Measurements from ENCODE around the gene RIMOC1.
A peak's percentile ranks its signal among the peaks of the same experiment; 100 is the strongest.

Gene RIMOC1

GRCh38 chr5:41869151-41869723 lies 34.9 kb upstream of the RIMOC1 start:
- in situ Hi-C loops (cut with MboI; ENCODE audit: low pct_unique_long_range_greater_than_20kb, low sequenced_read_pairs, unreplicated experiment): loop anchor here (25.0 kb wide), 1 partner anchor 893 kb away; the partner anchor contains the start of gene CCDC152
- no peak for TF ChIP-seq CTCF (IDR thresholded peaks at IDR 0.05; ENCODE audit: extremely low read depth, insufficient read depth, missing control alignments)
- peak; percentile 37 for DNase-seq (ENCODE audit: low spot score)

GRCh38 chr5:41869724-41870626 lies 34.2 kb upstream of the RIMOC1 start, which contains the start of gene OXCT1:
Gene OXCT1, minus strand, starts transcription at chr5:41870425. Its CDS starts 67 bp downstream, at chr5:41870358.
- DNase-seq (ENCODE audit: low spot score): peak; percentile 91
- in situ Hi-C loops (cut with MboI; ENCODE audit: low pct_unique_long_range_greater_than_20kb, low sequenced_read_pairs, unreplicated experiment): loop anchor here (25.0 kb wide), 1 partner anchor 892 kb away; the partner anchor contains the start of gene CCDC152

DNA sequence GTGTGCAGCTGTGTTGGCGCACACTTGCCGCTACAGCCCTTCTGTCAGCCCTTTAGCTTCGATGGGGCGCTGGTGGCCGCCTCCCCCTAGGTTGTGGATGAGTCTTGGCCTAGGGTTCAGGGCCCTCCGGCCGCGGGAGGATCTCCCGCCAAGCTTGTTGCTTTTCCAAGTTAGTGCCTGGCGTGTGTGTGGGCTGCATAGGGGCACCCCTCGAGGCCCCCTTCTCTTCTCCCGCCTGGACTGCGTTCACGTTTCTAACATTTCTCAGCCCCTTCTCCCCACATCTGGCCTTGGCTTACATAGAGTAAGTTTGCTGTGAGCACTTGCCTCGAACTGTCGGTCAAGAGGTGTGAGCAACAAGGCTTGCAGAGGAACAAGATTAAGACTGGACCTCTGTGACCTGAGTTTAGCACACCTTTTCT lies 33.5 kb upstream of the RIMOC1 start:
- in situ Hi-C loops (cut with MboI; ENCODE audit: low pct_unique_long_range_greater_than_20kb, low sequenced_read_pairs, unreplicated experiment): loop anchor here (25.0 kb wide), 1 partner anchor 892 kb away; the partner anchor contains the start of gene CCDC152
- no peak for DNase-seq (ENCODE audit: low spot score)
- TF ChIP-seq CTCF (IDR thresholded peaks at IDR 0.05; ENCODE audit: extremely low read depth, insufficient read depth, missing control alignments): no peak

More at GRCh38 chr5:41869724-41870626, 34.2 kb upstream of the RIMOC1 start, which contains the start of gene OXCT1:
- no peak for TF ChIP-seq CTCF (IDR thresholded peaks at IDR 0.05; ENCODE audit: extremely low read depth, insufficient read depth, missing control alignments)

GRCh38 chr5:41871852-41872251 lies 32.3 kb upstream of the RIMOC1 start:
- DNase-seq (ENCODE audit: low spot score): no peak
- in situ Hi-C loops (cut with MboI; ENCODE audit: low pct_unique_long_range_greater_than_20kb, low sequenced_read_pairs, unreplicated experiment): loop anchor here (25.0 kb wide), 1 partner anchor 890 kb away; the partner anchor contains the start of gene CCDC152
- TF ChIP-seq CTCF (IDR thresholded peaks at IDR 0.05; ENCODE audit: extremely low read depth, insufficient read depth, missing control alignments): no peak

DNA sequence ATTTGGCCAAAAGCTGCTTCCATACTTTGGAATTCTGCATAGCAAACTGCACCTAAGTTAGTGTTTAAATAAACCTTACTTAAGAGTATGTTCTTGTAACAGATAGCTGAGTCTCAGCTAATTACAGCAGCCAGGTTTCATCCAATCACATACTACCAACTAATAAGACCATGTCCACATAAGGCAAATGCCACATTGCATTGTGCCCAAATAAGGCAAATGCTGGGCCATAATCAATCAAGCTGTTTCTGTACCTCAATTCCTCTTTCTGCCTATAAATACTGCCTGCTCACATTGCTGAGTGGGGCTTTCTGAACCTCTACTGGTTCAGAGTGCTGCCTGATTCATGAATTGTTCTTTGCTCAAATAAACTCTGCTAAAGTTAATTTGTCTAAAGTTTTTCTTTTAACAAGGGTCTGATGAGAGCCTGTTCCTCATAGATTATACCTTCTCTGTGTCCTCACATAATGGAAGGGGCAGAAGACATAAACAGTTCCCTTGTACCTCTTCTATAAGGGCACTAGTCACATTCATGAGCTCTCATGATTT lies 29.6 kb upstream of the RIMOC1 start:
- DNase-seq (ENCODE audit: low spot score): no peak
- no peak for TF ChIP-seq CTCF (IDR thresholded peaks at IDR 0.05; ENCODE audit: extremely low read depth, insufficient read depth, missing control alignments)
- in situ Hi-C loops (cut with MboI; ENCODE audit: low pct_unique_long_range_greater_than_20kb, low sequenced_read_pairs, unreplicated experiment): loop anchor here (25.0 kb wide), 1 partner anchor 888 kb away; the partner anchor contains the start of gene CCDC152

DNA sequence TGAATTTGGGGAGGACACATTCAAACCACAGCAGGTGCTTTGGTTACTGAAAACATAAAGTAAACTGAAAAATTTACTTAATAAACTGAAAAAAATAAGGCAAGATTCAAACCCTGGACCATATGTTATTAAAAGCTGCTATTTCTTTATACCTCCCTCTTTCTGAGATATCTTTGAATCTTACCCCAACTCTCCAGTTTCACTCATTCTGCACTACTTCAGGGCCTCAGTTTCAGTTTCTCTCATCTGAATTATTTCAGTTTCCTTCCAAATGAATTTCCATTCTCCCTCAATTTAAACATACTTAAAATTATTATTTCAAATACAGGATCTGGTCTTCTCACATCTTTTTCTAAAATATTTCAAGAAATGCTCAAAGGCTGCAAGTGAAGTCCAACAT lies 29.0 kb upstream of the RIMOC1 start:
- in situ Hi-C loops (cut with MboI; ENCODE audit: low pct_unique_long_range_greater_than_20kb, low sequenced_read_pairs, unreplicated experiment): no loop called here
- no peak for TF ChIP-seq CTCF (IDR thresholded peaks at IDR 0.05; ENCODE audit: extremely low read depth, insufficient read depth, missing control alignments)
- DNase-seq (ENCODE audit: low spot score): no peak

Data from GM13977 (cell line).